ENCODE data around the gene CCNK.

- TF ChIP-seq CTCF (conservative IDR thresholded peaks at IDR 0.05) (no peak), ZFX (IDR thresholded peaks at IDR 0.05) (no peak)
These were observed 40.8 kb downstream of the CCNK start for GRCh38 chr14:99522025-99522401.

Measured in C4-2B (cell line).